Activated naive CD8-positive, alpha-beta T cell treated with anti-CD3 and anti-CD28 coated beads, Interleukin-2, amount 50 U/mL, for 16 hours (primary cell): ENCODE measurements around the gene COASY.

Experiments used
- DNase-seq: peaks from one replicate; pipeline ENCODE4 v3.0.0-alpha.2; 2020; ENCODE audit warnings: low read depth, low spot score

COASY gene

GRCh38 chr17:42613699-42614295, 51.8 kb downstream of the COASY start:
- DNase-seq, result no peak
